Measurements from ENCODE around the gene FIGNL1.

The FIGNL1 gene

GRCh38 chr7:50431722-50432305 is 18.3 kb downstream of the FIGNL1 start:
- in situ Hi-C loops (cut with MboI; ENCODE audit: low sequenced_read_pairs), result no loop called here

GRCh38 chr7:50431316-50431715 is 18.8 kb downstream of the FIGNL1 start:
- in situ Hi-C loops (cut with MboI; ENCODE audit: low sequenced_read_pairs), result no loop called here

DNA sequence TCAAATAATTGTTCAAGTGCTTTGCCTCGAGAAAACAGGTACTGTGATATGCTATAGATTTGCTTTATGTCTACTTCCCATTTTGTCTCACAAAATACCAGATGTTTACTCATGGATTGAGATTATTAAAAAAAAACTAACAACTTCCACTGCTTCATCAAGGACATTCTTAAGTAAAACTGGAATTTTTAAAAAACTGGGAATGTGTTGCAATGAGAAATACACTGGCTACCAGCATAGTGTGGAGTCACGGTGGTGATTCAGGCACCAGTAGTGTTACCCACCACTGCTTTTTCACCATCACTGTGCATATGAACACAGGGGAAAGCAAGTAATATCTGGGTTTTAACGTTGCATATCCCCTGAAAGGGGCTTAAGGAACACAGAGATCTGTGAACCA is 21.2 kb downstream of the FIGNL1 start:
- in situ Hi-C loops (cut with MboI; ENCODE audit: low sequenced_read_pairs), result no loop called here

DNA sequence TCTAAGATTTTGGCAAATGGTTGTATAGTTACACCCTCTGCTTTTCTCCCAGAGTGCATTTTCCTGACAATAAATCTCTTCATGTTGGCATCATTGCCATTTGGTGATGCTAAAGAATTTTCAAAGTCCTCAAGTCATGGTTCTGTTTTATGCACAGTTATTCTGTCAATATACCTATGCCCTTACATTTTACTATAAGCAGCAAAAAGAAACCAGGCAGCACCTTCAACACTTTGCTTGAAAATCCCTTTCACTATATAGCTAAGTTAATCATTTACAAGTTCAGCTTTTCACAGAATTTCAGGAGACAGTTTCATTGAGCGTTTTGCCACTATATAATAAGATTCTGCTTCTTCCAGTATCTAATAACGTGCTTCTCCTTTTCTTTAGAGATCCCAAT is 22.6 kb downstream of the FIGNL1 start:
- in situ Hi-C loops (cut with MboI; ENCODE audit: low sequenced_read_pairs), result no loop called here

GRCh38 chr7:50426280-50427045 is 23.7 kb downstream of the FIGNL1 start:
- in situ Hi-C loops (cut with MboI; ENCODE audit: low sequenced_read_pairs), result no loop called here

DNA sequence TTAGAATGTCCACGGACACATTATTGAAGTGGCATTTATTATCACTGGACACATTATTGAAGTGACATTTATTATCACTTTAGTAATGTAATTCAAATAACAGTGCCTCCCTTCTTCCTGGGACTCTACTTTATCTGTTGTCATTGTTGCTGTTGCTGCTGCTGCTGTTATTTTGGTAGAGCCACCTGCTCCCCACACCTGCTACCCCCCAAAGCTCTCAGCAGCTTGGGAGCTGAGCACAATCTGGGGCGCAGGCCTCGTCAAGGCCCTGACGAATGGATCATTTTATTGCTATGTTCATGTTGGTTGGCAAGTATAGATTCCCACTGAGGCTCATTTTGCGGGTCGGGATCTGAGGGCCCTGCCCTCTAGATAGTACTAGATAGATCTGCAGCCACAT is 24.8 kb downstream of the FIGNL1 start:
- in situ Hi-C loops (cut with MboI; ENCODE audit: low sequenced_read_pairs), result no loop called here

DNA sequence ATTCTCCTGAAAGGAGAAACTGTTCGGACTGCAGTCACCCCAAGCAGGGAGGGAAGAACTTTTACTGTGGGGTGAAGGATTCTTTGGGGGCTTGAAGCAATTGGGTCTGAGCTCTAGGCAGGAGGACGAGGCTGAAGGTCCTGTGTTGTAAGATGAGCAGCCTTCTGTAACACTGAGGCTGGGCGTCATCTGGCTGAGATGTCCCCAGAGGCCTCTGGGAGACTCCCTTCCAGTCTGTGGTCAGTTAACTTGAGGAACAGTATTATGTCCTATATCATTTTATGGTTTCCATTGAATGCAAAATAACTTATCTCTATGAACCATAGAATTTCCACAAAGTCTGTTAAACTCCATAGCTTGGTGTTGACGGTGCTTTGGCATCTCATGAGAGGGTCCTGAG is 26.3 kb downstream of the FIGNL1 start:
- in situ Hi-C loops (cut with MboI; ENCODE audit: low sequenced_read_pairs), result no loop called here

DNA sequence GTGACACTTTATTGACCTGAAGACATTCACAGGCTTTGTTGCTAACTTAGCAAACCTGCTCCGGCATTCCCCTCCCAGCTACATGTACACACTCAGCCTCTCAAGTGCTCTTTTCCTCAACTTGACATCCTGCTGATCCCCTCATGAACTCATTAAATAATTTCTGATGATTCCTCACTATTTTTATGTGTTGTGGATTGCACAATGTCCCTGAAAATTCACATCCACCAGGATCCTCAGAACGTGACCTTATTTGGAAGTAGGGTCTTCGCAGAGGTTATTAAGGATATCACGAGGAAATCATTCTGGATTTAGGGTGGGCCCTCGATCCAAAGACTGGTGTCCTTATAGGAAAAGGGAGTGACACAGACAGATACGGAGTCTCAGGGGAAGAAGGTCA is 27.3 kb downstream of the FIGNL1 start:
- in situ Hi-C loops (cut with MboI; ENCODE audit: low sequenced_read_pairs), result no loop called here

- in situ Hi-C loops (cut with MboI; ENCODE audit: low sequenced_read_pairs), result no loop called here
Observed at GRCh38 chr7:50421043-50421442, 29.1 kb downstream of the FIGNL1 start.

- in situ Hi-C loops (cut with MboI; ENCODE audit: low sequenced_read_pairs), result no loop called here
Observed at GRCh38 chr7:50418526-50419290, 31.4 kb downstream of the FIGNL1 start.

DNA sequence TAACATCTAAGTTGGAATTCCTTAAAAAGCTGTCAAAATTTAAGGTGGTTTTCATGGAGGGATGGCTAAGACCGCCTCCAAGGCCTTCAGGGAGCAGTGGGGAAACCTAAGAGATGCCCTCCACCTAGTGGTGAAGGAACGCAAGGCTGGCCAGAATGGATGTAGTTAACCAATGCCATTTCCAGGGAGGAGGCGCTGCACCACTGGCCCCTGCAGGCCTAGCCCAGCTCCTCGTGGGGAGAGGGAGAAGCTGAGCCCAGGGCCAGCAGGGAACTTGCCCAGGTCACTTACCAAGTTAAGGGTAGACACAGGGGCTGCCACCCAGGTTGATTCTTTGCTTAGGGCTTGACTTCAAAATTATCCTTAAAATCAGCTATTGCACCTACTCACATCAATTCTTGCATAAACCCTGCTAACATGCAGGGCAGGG is 32.0 kb downstream of the FIGNL1 start:
- in situ Hi-C loops (cut with MboI; ENCODE audit: low sequenced_read_pairs), result no loop called here

GRCh38 chr7:50416527-50417182 is 33.5 kb downstream of the FIGNL1 start:
- in situ Hi-C loops (cut with MboI; ENCODE audit: low sequenced_read_pairs), result no loop called here

- in situ Hi-C loops (cut with MboI; ENCODE audit: low sequenced_read_pairs), result no loop called here
Observed at GRCh38 chr7:50415844-50416364, 34.2 kb downstream of the FIGNL1 start.

GRCh38 chr7:50413561-50413960 is 36.6 kb downstream of the FIGNL1 start:
- in situ Hi-C loops (cut with MboI; ENCODE audit: low sequenced_read_pairs), result no loop called here

DNA sequence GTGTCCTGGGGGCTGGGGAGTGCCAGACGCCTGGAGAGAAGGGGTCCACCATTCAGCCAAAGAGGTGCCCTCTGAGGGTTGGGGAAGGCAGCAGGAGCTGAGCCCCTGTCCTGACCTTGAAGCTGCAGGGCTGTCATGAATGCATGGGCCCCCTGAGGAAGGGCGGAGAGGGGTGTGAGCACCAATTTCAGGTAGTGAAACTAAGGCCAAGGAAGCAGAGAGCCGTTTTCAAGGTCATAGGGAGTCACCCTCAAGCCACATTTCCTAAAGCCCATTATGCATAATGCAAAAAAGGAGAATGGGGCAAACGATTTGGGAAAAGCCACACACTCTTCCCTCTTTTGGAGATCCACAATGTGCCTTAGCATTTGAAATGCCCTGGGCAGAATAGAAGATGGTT is 37.2 kb downstream of the FIGNL1 start:
- in situ Hi-C loops (cut with MboI; ENCODE audit: low sequenced_read_pairs), result no loop called here

DNA sequence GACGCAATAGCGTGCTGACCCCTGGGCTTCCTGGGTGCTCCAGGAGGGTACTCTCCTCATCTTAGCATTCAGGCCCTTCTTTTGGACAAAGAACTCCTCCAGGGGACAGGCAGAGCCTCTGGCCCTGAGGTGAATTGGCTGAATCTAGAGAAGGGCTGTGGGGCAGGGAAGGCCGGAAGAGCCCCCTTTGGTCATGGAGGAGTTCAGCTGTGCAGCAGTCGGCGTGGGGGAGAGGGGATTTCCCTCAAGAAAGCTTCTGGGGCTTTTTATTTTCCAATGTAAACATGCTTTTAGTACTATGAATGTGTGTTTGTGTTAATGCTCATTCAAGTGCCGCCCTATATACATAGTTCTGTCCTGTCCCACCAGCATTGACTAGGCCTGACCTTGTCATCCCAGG is 38.8 kb downstream of the FIGNL1 start:
- in situ Hi-C loops (cut with MboI; ENCODE audit: low sequenced_read_pairs), result no loop called here

DNA sequence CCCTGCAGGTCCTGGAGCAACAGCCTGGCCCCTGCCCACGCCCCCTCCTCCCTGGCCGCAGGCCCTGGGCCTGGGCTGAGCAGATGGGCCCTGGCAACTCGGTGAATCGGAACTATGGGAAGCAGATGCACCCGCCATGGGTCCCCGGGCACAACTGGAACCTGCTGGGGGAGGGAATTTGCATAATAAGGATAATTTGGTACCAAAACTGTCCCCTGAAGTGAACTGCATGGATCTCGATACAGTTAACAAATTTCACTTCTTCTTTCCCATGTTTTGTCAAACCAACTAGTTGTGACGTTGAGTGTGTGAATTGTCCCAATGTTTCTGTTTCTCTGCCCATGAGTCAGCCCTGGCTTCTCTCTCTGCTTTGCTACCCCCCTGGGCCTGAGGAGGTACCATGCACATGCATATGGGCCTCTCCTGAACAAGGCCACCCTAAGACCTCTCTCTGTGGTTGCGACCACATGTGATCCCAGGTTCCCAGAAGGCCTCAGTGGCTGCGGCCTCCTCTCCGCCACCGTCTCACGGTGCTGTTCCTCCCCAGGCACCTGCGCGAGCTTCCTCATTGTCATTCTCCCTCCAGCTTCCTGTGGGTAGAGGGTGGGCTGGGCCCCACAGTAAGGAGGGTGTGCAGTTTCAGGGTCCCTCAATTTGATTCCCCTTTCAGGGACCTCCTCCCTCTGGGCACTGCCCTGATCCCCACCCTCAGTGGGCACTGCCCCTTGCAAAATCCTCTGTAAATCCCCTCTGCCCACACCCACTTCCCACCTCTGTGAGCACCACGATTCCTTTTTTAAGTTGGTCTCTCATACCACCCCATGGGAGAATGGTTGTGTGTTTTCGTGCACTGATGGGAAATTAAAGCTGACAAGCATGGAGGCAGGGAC is 40.0 kb downstream of the FIGNL1 start:
- in situ Hi-C loops (cut with MboI; ENCODE audit: low sequenced_read_pairs), result no loop called here

DNA sequence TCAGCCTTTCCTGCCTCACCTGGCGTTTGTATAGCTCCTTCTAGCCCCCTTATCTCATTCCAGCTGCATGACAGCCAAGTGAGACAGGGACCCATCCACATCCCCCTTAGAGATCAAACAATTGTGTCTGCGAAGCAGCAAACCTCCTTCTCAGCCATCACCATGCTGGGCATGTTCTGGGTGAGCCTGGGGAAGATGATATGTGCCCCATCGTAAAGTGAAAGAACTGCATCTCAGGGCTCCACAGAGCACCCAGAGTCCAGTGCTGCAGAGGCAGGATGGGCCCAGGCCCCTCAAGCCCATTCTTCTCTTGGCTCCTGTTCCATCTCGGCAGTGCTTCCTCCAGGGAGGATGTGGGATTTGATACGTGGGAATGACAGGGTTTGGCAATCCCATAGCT is 43.2 kb downstream of the FIGNL1 start:
- in situ Hi-C loops (cut with MboI; ENCODE audit: low sequenced_read_pairs), result no loop called here

DNA sequence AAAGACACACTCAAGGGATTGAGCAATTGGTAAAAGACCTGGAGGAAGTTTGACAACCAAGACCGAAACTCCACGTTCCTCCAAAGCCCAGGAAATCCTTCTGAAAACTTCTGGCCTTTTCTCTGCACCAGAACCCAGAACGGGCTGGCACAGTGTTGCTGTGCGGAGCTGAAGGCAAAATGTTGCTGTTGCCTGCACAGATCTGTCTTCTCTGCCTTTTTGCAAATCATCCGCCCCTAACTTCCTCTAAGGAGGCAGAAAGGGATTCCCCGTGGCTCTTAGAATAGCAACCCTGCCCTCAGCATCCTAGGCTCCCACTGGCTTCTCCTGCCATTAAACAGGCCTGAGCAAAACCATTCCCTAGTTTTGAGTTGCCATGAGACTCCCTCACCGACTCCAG is 44.9 kb downstream of the FIGNL1 start:
- in situ Hi-C loops (cut with MboI; ENCODE audit: low sequenced_read_pairs), result no loop called here

DNA sequence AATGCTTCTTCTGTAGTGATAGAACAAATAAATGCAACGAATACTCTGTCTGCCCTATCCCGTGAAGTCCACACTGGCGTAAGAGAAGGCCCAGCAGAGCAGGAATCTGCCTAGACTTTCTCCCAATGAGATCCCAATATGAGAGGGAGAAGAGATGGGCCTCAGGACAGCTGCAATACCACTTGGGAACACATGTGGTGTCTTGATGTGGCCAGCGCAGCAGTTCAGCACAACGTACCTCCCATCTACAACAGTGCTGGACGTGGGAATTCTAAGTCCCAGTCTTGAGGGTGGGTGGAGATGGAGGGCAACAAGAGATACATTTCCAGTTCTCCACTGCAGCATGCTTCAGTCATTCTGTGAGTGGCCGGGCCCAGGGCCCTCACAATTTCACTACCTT is 45.8 kb downstream of the FIGNL1 start:
- in situ Hi-C loops (cut with MboI; ENCODE audit: low sequenced_read_pairs), result no loop called here

All from HL-60/S4 treated with phorbol 12-myristate 13-acetate at 8.2 ng/mL for 4 days and 3 days (cell line).